GM19328 (cell line): ENCODE results near the gene CDK5R1.
A peak's percentile ranks its signal among the peaks of the same experiment; 100 is the strongest.
"Not testable (repeated sequence)": the region's sequence is repeated elsewhere in the genome, so short reads cannot be mapped to it uniquely, and the experiment has no call there.

Experiments
- ATAC-seq: cut with Tn5 transposase; IDR thresholded peaks from one replicate; pipeline ENCODE4 v1.9.1; 2021; ENCODE audit warnings: mild to moderate bottlenecking, moderate library complexity; ENCODE audit not compliant: unreplicated experiment

The CDK5R1 gene

GRCh38 chr17:32486701-32487472 lies at the start of gene CDK5R1:
Gene CDK5R1, plus strand, starts transcription at chr17:32486993. Its CDS starts 628 bp downstream, at chr17:32487621.
- ATAC-seq, result peak; percentile 46

- ATAC-seq, result no peak
Measured at GRCh38 chr17:32440722-32441121, 46.1 kb upstream of the CDK5R1 start.

GRCh38 chr17:32441886-32442285 lies 44.9 kb upstream of the CDK5R1 start:
- no peak for ATAC-seq

DNA sequence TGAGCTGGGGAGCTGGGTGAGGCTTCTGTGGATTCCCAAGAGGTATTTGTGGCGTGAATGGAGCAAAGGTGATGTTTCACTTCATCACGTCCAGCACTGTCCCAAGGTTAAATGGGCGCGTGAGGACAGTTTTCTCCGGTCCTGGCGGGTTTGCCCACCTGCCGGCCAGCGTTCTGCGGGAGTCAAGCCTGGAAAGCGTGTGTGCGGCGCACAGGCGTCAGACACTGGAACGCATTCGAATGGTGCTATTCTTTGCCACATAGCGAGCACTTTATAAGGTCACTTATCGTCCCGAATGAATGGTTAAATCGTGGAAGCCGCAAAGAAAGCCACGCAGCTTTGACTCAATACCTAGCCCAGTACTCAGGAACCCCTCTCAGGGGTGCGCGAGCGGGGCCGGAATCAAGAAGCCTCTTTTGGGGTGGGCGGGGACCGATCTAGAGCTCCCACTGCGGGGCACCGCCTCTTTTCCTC lies 42.9 kb upstream of the CDK5R1 start:
- ATAC-seq, result no peak

DNA sequence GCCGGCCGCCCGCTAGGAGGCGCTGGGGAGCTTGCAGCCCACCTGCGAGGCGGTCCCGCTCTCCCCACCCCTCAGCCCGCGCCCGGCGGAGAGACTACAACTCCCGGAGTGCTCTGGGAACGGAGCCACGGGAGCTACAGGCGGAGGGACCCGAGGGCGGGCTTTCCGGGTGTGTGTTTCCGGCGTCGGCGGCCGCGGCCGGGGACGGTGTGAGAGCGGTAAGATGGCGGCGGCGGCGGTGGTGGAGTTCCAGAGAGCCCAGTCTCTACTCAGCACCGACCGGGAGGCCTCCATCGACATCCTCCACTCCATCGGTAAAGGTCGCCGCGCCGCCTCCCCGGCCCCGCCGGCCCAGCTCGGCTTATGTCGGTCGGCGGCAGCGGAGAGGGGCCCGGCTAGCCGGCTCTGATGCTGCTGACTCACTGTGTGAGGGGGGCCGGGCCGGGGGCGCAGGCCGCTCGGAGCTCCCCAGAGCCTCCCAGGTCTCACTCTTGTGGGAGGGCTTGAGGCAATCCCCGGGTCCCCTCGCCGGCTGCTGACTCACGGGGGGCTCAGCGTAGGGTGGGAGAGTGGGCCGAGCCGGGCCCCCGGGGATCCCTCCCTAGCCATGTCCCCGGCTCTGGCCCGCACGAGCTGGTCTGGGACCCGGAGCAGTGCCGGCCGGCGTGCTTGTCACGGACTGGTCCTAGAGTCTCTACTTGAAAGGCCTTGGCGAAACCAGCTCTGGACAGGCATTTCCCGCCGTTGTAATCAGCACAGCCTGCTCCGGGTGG lies 42.3 kb upstream of the CDK5R1 start, which contains the start of gene PSMD11:
TSS of gene PSMD11 (plus strand) at position 210 of the 773 bp plus-strand sequence. CDS start at position 224, 14 bp downstream.
- ATAC-seq, result peak; percentile 89

GRCh38 chr17:32445074-32445415 lies 41.7 kb upstream of the CDK5R1 start:
- ATAC-seq, result no peak

DNA sequence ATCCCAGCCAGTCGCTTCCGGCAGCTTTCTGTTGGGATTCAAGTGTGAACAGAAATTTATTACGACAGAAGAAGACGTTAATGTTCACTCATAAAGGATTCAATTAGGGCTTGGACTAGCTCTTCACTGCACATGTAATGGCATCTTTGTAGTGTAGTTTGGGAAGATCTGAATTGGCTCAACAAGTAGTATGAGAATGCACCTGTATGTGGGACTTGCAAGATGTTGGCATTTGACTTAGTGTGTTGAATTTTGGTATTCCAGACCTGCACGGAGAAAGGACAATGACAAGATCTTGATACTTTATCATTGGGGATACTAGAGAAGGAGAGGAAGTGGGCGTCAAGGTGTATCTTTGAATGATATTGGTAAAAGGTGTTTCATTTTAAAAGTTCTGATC lies 41.3 kb upstream of the CDK5R1 start:
- ATAC-seq, result no peak

- ATAC-seq, result no peak
Measured at GRCh38 chr17:32445971-32446370, 40.8 kb upstream of the CDK5R1 start.

- ATAC-seq, result no peak
Measured at GRCh38 chr17:32446949-32447348, 39.8 kb upstream of the CDK5R1 start.

- ATAC-seq, result no peak
Measured at GRCh38 chr17:32449963-32450362, 36.8 kb upstream of the CDK5R1 start.

GRCh38 chr17:32450379-32450778 lies 36.4 kb upstream of the CDK5R1 start:
- not testable (repeated sequence) for ATAC-seq

GRCh38 chr17:32451879-32452278 lies 34.9 kb upstream of the CDK5R1 start:
- no peak for ATAC-seq

DNA sequence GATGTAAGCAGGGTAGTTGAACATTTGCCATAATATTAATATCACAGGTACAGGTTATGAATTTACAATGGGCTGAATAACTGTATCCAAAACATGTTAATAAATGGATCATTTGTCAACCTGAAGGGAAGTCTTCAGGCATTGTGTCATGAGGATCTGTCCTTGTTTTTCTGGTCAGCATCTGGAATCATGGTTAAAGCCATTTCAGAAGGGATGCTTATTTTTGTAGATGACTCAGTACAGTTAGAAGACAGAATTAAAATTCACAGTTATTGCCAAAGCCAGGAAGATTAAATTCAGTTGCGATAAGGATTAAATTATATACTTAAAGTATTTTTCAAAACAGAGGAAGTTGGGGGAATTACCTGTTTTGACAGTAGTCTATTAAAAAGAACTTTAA lies 34.5 kb upstream of the CDK5R1 start:
- ATAC-seq, result no peak

- ATAC-seq, result no peak
Measured at GRCh38 chr17:32453370-32453769, 33.4 kb upstream of the CDK5R1 start.

DNA sequence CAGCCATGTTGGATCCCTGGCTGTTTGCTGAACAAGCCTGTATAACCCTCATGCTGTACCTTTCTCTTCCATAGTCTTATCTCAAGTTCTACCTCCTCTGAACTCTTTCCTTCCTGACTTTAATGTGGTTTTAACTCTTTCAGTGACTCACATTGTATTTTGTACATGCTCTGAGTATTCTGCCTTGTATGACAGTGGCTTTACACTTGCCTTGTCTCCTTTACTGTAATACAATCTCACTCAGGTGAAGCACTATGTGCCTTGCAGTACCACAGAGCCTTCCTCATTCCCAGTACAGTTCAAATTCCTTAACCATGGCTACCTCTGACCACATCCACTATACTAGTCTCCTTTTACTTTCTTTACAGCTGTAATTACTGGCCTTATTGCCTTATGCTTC lies 28.4 kb upstream of the CDK5R1 start:
- ATAC-seq, result no peak

DNA sequence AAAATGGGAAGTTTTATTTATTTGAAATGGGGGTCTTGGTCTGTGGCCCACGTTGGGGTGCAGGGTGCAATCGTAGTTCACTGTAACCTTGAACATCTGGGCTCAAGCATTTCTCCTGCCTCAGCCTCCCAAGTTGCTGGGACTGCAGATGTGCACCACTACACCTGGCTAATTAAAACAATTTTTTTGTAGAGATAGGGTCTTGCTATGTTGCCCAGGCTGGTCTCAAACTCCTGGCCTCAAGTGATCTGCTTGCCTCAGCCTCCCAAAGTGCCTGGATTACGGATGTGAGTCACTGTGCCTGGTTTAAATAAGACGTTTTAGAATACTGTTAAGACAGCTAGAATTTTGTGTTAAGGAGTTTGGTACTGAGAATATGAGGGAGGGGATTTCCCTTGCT lies 26.7 kb upstream of the CDK5R1 start:
- no peak for ATAC-seq

- ATAC-seq, result no peak
Measured at GRCh38 chr17:32461498-32461852, 25.3 kb upstream of the CDK5R1 start.

DNA sequence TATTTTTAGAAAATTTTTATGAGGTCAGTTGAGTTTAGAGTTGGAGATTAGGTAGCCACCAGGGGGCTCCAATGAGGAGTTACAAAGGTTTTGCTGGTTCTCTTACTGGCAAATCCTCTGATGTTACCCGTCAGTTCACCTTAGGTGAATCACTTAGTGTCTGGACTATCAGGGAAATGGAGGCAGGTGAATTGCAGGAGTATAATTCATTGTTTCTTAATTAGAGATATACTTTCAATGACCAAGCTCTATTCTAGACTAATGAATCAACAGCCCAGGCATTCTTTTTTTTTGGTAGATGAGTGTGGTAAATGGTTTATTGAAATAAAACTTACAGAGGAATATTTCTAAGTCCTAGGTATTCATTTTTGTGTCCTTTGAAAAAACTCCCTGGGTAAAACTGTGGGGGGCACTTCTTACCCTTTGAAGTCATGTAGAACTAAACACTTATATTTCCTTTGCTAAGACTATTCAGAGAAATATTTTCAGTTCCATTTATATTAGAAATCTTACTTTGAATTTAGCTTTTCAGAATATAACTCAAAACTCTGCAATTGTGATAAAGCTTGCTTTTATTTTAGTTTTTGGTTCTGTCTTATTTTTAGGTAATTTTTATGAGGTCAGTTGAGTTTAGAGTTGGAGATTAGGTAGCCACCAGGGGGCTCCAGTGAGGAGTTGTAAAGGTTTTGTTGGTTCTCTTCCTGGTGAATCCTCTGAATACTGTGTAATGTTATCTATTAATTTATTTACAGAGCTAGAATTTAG lies 24.8 kb upstream of the CDK5R1 start:
- ATAC-seq, result no peak

- no peak for ATAC-seq
Measured at GRCh38 chr17:32463304-32463703, 23.5 kb upstream of the CDK5R1 start.

DNA sequence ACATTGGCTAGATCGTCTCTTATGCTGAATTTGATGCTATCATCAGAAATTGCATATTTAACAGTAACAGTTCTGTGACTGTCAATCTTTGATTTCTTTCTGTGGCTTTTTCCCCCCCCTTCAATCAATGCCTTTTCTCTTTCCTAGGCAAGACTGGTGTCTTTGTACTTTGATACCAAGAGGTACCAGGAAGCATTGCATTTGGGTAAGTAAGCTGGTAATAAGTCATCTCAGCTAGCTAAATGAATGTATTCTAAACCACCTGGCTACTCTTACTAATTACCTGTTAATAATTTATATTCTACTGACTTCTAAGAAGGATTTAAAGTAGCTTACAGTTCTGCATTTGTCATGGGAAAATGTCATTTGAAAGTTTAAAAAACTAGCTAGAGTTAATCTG lies 22.4 kb upstream of the CDK5R1 start:
- no peak for ATAC-seq

GRCh38 chr17:32467949-32468348 lies 18.8 kb upstream of the CDK5R1 start:
- ATAC-seq, result no peak
